OCI-LY1 (cell line): Measurements from ENCODE around the gene AQP12B.

Source experiments
- CTCF ChIP-seq: fragments of 200-600 bp; sonication (generic), shearing (Covaris generic); IDR thresholded peaks from 2 replicates; pipeline ENCODE4 v1.5.1; 2017; ENCODE audit warnings: mild to moderate bottlenecking, antibody characterized with exemption, low read length, moderate library complexity, mixed read lengths
- EZH2 ChIP-seq: fragments of 200-600 bp; sonication (generic), shearing (Covaris generic); IDR thresholded peaks from 2 replicates; pipeline ENCODE4 v1.8.0; 2017; ENCODE audit warnings: borderline replicate concordance, mixed run types, mild to moderate bottlenecking, antibody characterized with exemption, low read length, moderate library complexity, mixed read lengths

GRCh38 chr2:240627736-240628506, 54.8 kb downstream of the AQP12B start:
- TF ChIP-seq EZH2 (no peak), CTCF (no peak)
